ENCODE measurements around the gene FCSK.

FCSK gene

DNA sequence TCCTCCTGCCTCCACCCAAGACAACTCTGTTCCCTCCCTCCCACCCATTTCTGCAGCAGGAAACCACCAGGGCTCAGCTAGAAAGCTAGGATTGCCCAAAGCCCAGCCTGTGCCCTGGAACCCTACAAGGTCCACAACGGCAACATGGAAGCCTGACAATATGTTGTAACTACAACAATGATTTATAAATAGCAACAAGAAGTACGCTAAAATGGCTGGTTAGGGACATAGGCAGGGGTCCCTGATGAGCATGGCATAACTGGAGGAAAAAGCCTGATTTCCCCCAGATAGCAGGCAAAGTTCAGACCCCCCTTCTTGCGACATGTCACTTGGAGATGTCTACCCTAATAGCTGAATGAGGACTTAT, 22.1 kb upstream of the FCSK start:
- H3K4me3 ChIP-seq (ENCODE audit: severe bottlenecking) = no peak overlapping the region
- H3K27ac ChIP-seq (ENCODE audit: poor library complexity, severe bottlenecking) = no peak overlapping the region
- H3K27me3 ChIP-seq (ENCODE audit: insufficient read depth, poor library complexity, severe bottlenecking) = no peaks in the 10 kb centered on the region
- no peaks in the 10 kb centered on the region for H3K9me3 ChIP-seq (ENCODE audit: severe bottlenecking)
- peaks cover 35% of the 10 kb centered on the region for H3K4me1 ChIP-seq (ENCODE audit: insufficient read depth, poor library complexity, severe bottlenecking)
- H3K36me3 ChIP-seq (ENCODE audit: low read depth) = peaks cover 8% of the 10 kb centered on the region; the same call in 1 of the 2 replicates
- DNase-seq (ENCODE audit: low spot score) = no peak
- TF ChIP-seq, protein P1, sequence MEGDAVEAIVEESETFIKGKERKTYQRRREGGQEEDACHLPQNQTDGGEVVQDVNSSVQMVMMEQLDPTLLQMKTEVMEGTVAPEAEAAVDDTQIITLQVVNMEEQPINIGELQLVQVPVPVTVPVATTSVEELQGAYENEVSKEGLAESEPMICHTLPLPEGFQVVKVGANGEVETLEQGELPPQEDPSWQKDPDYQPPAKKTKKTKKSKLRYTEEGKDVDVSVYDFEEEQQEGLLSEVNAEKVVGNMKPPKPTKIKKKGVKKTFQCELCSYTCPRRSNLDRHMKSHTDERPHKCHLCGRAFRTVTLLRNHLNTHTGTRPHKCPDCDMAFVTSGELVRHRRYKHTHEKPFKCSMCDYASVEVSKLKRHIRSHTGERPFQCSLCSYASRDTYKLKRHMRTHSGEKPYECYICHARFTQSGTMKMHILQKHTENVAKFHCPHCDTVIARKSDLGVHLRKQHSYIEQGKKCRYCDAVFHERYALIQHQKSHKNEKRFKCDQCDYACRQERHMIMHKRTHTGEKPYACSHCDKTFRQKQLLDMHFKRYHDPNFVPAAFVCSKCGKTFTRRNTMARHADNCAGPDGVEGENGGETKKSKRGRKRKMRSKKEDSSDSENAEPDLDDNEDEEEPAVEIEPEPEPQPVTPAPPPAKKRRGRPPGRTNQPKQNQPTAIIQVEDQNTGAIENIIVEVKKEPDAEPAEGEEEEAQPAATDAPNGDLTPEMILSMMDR (IDR thresholded peaks at IDR 0.05; ENCODE audit: poor library complexity, severe bottlenecking) = no peak
- ATAC-seq (ENCODE audit: low read depth) = no peak

DNA sequence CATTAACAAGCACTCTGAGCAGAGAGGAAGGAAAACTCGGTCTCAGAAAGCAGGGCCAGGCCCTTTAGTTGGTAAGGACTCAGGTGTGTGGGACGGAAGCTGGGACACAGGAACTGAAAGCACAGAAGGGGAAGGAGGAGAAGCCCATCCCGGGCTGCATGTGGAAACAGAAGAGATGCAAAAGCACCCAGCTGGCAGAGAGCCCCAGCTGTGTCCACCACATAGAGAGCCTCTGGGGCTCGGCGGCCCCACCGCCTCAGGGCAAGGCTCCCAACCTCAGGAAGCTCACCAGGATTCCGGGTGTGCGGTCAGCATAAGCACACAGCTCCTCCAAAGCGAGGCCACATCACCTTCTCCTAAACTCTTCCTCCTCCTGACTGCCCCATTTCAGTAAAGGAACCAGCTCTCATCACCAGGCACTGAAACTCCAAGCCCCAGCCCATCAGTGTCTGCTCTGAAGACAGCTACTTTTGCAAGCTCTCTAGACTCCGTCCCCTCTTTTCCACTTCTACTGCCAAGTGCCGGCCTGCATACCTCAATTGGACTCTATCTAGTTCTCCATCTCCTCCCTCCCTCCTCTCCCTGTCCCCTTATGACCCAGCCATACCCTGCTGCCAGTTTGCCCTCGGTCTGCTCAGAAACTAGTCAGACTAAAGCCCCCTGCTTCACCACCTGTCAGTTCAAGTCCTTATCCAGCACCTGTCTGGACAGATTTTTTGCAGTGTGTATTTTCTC, 21.5 kb upstream of the FCSK start:
- H3K27me3 ChIP-seq (ENCODE audit: insufficient read depth, poor library complexity, severe bottlenecking) = no peaks in the 10 kb centered on the region
- peak overlapping the region; percentile 17 for H3K27ac ChIP-seq (ENCODE audit: poor library complexity, severe bottlenecking)
- TF ChIP-seq, protein P1 (IDR thresholded peaks at IDR 0.05; ENCODE audit: poor library complexity, severe bottlenecking) = no peak
- ATAC-seq (ENCODE audit: low read depth) (no peak), DNase-seq (ENCODE audit: low spot score) (no peak)
- H3K4me3 ChIP-seq (ENCODE audit: severe bottlenecking) = no peak overlapping the region
- peaks cover 32% of the 10 kb centered on the region for H3K4me1 ChIP-seq (ENCODE audit: insufficient read depth, poor library complexity, severe bottlenecking)
- peaks cover 8% of the 10 kb centered on the region; the same call in 1 of the 2 replicates for H3K36me3 ChIP-seq (ENCODE audit: low read depth)
- no peaks in the 10 kb centered on the region for H3K9me3 ChIP-seq (ENCODE audit: severe bottlenecking)

DNA sequence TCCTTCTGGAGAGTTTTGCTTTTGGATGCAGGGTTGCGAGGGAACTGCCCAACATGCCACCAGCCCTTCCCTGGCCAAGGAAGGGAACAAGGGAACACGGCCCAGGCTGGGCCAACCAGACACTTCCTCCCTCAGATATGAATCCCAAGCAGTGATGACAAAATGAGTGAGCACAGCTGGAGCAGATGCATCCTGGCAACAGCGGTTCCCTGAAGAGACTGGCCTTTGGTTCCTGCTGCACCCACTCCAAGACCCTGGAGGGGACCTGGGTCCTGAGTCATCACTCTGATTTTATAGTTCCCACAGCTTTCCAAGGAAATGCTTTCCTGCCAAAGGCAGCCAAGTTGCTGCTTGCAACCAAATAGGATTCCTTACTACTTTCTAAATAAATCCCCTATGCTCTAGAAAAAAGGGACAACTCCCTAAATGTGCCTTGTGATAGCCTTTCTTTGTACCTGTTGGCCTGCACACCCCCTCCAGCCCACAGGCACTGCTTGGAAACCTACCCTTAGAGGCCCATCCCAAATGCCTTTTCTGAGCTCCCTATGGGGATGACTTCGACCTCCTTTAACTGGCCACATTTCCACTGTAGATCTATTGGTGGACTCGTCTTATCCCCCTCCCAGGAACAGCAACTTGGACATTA, 20.8 kb upstream of the FCSK start:
- Histone ChIP-seq H3K4me1 (ENCODE audit: insufficient read depth, poor library complexity, severe bottlenecking) (peaks cover 25% of the 10 kb centered on the region), H3K9me3 (ENCODE audit: severe bottlenecking) (no peaks in the 10 kb centered on the region), H3K27ac (ENCODE audit: poor library complexity, severe bottlenecking) (peak overlapping the region; percentile 17), H3K27me3 (ENCODE audit: insufficient read depth, poor library complexity, severe bottlenecking) (no peaks in the 10 kb centered on the region), H3K36me3 (ENCODE audit: low read depth) (peaks cover 8% of the 10 kb centered on the region; the same call in 1 of the 2 replicates), H3K4me3 (ENCODE audit: severe bottlenecking) (no peak overlapping the region)
- TF ChIP-seq, protein P1 (IDR thresholded peaks at IDR 0.05; ENCODE audit: poor library complexity, severe bottlenecking) = no peak
- DNase-seq (ENCODE audit: low spot score) = no peak
- ATAC-seq (ENCODE audit: low read depth) = peak; percentile 27; the same call in 2 of the 3 replicates

DNA sequence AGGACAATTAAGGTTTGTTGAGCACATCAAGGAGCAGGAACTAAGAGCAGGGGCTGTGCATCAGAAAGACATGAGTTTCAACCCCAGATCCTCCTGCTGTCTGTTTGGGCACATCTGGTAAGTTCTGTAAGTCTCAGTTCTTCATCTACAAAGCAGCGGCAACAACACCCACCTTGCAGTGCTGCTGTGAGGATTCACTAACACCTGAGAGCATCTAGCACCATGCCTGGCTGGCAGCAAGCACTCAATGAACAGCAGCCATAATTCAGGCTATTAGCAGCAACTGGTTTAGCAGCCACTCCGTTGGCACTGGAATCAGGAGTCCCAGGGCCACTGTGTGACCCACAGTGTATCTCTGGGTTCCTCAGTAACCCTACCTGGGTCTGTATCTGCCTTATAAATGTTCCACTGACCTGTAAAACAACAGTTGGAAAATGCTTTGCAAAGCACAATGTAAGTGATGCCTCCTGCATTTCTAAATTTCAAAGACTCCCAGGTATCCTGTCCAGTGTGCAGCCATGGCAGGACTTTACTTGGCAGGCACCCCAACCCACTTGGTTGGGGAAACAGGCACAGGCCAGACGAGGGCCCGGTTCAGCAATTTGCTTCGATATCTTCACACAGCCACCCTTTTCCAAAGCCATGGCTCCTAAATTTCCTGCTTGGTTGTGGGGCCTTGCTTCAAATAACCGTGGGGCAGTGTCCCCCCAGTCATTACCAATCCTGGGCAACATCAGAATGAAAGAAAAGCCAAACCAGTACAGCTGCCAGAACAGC, 19.7 kb upstream of the FCSK start:
- ATAC-seq (ENCODE audit: low read depth) = no peak
- H3K27ac ChIP-seq (ENCODE audit: poor library complexity, severe bottlenecking) = peak overlapping the region; percentile 17
- peaks cover 8% of the 10 kb centered on the region; the same call in 1 of the 2 replicates for H3K36me3 ChIP-seq (ENCODE audit: low read depth)
- H3K4me1 ChIP-seq (ENCODE audit: insufficient read depth, poor library complexity, severe bottlenecking) = peaks cover 25% of the 10 kb centered on the region
- no peaks in the 10 kb centered on the region for H3K9me3 ChIP-seq (ENCODE audit: severe bottlenecking)
- no peaks in the 10 kb centered on the region for H3K27me3 ChIP-seq (ENCODE audit: insufficient read depth, poor library complexity, severe bottlenecking)
- TF ChIP-seq, protein P1 (IDR thresholded peaks at IDR 0.05; ENCODE audit: poor library complexity, severe bottlenecking) = no peak
- no peak for DNase-seq (ENCODE audit: low spot score)
- no peak overlapping the region for H3K4me3 ChIP-seq (ENCODE audit: severe bottlenecking)
